GM19455 (cell line): ENCODE measurements around the gene RPL36AL.
A peak's percentile ranks its signal among the peaks of the same experiment; 100 is the strongest.
"Not testable (repeated sequence)": the region's sequence is repeated elsewhere in the genome, so short reads cannot be mapped to it uniquely, and the experiment has no call there.

Experiments used
- ATAC-seq: cut with Tn5 transposase; IDR thresholded peaks from one replicate; pipeline ENCODE4 v1.9.1; 2021; ENCODE audit not compliant: unreplicated experiment

Gene RPL36AL

GRCh38 chr14:49619730-49620129 lies 696 bp downstream of the RPL36AL start:
- no peak for ATAC-seq

GRCh38 chr14:49619273-49619672 lies 1.2 kb downstream of the RPL36AL start:
- ATAC-seq: not testable (repeated sequence)

GRCh38 chr14:49617852-49618519 lies 2.4 kb downstream of the RPL36AL start:
- no peak for ATAC-seq

GRCh38 chr14:49615776-49616175 lies 4.7 kb downstream of the RPL36AL start:
- no peak for ATAC-seq

GRCh38 chr14:49614196-49614595 lies 6.2 kb downstream of the RPL36AL start:
- no peak for ATAC-seq

- no peak for ATAC-seq
Observed at GRCh38 chr14:49612671-49613070, 7.8 kb downstream of the RPL36AL start.

- ATAC-seq: no peak
Observed at GRCh38 chr14:49612251-49612650, 8.2 kb downstream of the RPL36AL start.

- no peak for ATAC-seq
Observed at GRCh38 chr14:49607583-49607982, 12.8 kb downstream of the RPL36AL start.

GRCh38 chr14:49598485-49599300 lies 21.7 kb downstream of the RPL36AL start, which contains the start of gene LRR1:
TSS of gene LRR1 (plus strand) at chr14:49598940. CDS start at chr14:49599021, 81 bp downstream.
- ATAC-seq: peak; percentile 49

GRCh38 chr14:49598189-49598484 lies 22.3 kb downstream of the RPL36AL start:
- ATAC-seq: no peak

- peak; percentile 15 for ATAC-seq
Observed at GRCh38 chr14:49594347-49595091, 25.9 kb downstream of the RPL36AL start.

- ATAC-seq: peak; percentile 39
Observed at GRCh38 chr14:49593016-49593415, 27.4 kb downstream of the RPL36AL start.

- ATAC-seq: no peak
Observed at GRCh38 chr14:49589387-49589786, 31.0 kb downstream of the RPL36AL start.

- ATAC-seq: peak; percentile 27
Observed at GRCh38 chr14:49586673-49587460, 33.6 kb downstream of the RPL36AL start.

- peak; percentile 85 for ATAC-seq
Observed at GRCh38 chr14:49585803-49586672, 34.4 kb downstream of the RPL36AL start, which contains the start of gene RPS29. TSS of gene RPS29 (minus strand) at chr14:49586380. CDS start at chr14:49586346, 34 bp downstream.

GRCh38 chr14:49584981-49585640 lies 35.3 kb downstream of the RPL36AL start:
- ATAC-seq: not testable (repeated sequence)

- ATAC-seq: no peak
Observed at GRCh38 chr14:49584058-49584457, 36.4 kb downstream of the RPL36AL start.

GRCh38 chr14:49583629-49584028 lies 36.8 kb downstream of the RPL36AL start:
- no peak for ATAC-seq
